H9 (cell line): ENCODE data around the gene ITCH. TPM values are rescaled to one million over a fixed set of nuclear protein-coding genes. Genes with fewer than 3 reads are reported as not detected.

Experiments
- DNase-seq: peaks from one replicate; pipeline ENCODE4 v3.0.0-alpha.2; 2017
- H2AFZ ChIP-seq: one replicate; pipeline ENCODE4 v1.6.1; 2013; ENCODE audit warnings: mild to moderate bottlenecking, low read length, control low read depth, moderate library complexity
- H2AK5ac ChIP-seq: 2 replicates; pipeline ENCODE4 v1.6.1; 2013; ENCODE audit warnings: low read length, control low read depth, mixed read lengths; ENCODE audit not compliant: insufficient read length
- H2BK120ac ChIP-seq: one replicate; pipeline ENCODE4 v1.6.1; 2013; ENCODE audit warnings: low read depth, mild to moderate bottlenecking, low read length, control low read depth, inconsistent platforms; ENCODE audit not compliant: poor library complexity, severe bottlenecking
- H2BK12ac ChIP-seq: 2 replicates; pipeline ENCODE4 v1.6.1; 2013; ENCODE audit warnings: low read length, control low read depth, mixed read lengths, low read depth; ENCODE audit not compliant: insufficient read length
- H2BK15ac ChIP-seq: 2 replicates; pipeline ENCODE4 v1.6.1; 2013; ENCODE audit warnings: low read depth, low read length, control low read depth
- H2BK20ac ChIP-seq: one replicate; pipeline ENCODE4 v1.6.1; 2013; ENCODE audit warnings: low read depth, mild to moderate bottlenecking, low read length, control low read depth, inconsistent platforms; ENCODE audit not compliant: poor library complexity, severe bottlenecking
- H2BK5ac ChIP-seq: 2 replicates; pipeline ENCODE4 v1.6.1; 2013; ENCODE audit warnings: low read length, control low read depth, mixed read lengths; ENCODE audit not compliant: insufficient read length
- H3K14ac ChIP-seq: 2 replicates; pipeline ENCODE4 v1.6.1; 2013; ENCODE audit warnings: low read length, control low read depth; ENCODE audit not compliant: insufficient read depth
- H3K18ac ChIP-seq: 2 replicates; pipeline ENCODE4 v1.6.1; 2013; ENCODE audit warnings: low read depth, mild to moderate bottlenecking, mixed read lengths, low read length, control low read depth; ENCODE audit not compliant: insufficient read length
- H3K23ac ChIP-seq: 2 replicates; pipeline ENCODE4 v1.6.1; 2013; ENCODE audit warnings: low read length, control low read depth, mixed read lengths, low read depth; ENCODE audit not compliant: insufficient read length
- H3K23me2 ChIP-seq: 2 replicates; pipeline ENCODE4 v1.6.1; 2013; ENCODE audit warnings: low read depth, mild to moderate bottlenecking, mixed read lengths, low read length, control low read depth; ENCODE audit not compliant: insufficient read length, poor library complexity, severe bottlenecking
- H3K27ac ChIP-seq: 2 replicates; pipeline ENCODE4 v1.5.1; 2013; ENCODE audit warnings: low read length, control low read depth, mixed read lengths, low read depth; ENCODE audit not compliant: insufficient read length
- H3K27me3 ChIP-seq: 2 replicates; pipeline ENCODE4 v1.6.1; 2013; ENCODE audit warnings: low read length, control low read depth, inconsistent platforms; ENCODE audit not compliant: insufficient read depth
- H3K4ac ChIP-seq: 2 replicates; pipeline ENCODE4 v1.6.1; 2013; ENCODE audit warnings: low read depth, mild to moderate bottlenecking, control low read depth, inconsistent platforms, low read length, moderate library complexity
- H3K4me1 ChIP-seq: 2 replicates; pipeline ENCODE4 v1.6.1; 2013; ENCODE audit warnings: low read length, control low read depth, inconsistent platforms; ENCODE audit not compliant: insufficient read depth
- H3K4me2 ChIP-seq: 2 replicates; pipeline ENCODE4 v1.6.1; 2013; ENCODE audit warnings: low read length, control low read depth, mixed read lengths; ENCODE audit not compliant: insufficient read length, insufficient read depth
- H3K56ac ChIP-seq: 2 replicates; pipeline ENCODE4 v1.6.1; 2013; ENCODE audit warnings: low read depth, mild to moderate bottlenecking, mixed read lengths, low read length, control low read depth; ENCODE audit not compliant: insufficient read length
- H3K79me1 ChIP-seq: 2 replicates; pipeline ENCODE4 v1.6.1; 2013; ENCODE audit warnings: low read depth, mild to moderate bottlenecking, moderate library complexity, low read length, control low read depth, inconsistent platforms; ENCODE audit not compliant: insufficient read depth, poor library complexity, severe bottlenecking
- H3K79me2 ChIP-seq: 2 replicates; pipeline ENCODE4 v1.6.1; 2013; ENCODE audit warnings: low read length, control low read depth, inconsistent platforms; ENCODE audit not compliant: insufficient read depth
- H3K9ac ChIP-seq: 2 replicates; pipeline ENCODE4 v1.6.1; 2013; ENCODE audit warnings: low read length, control low read depth, mixed read lengths; ENCODE audit not compliant: insufficient read length; ENCODE audit errors: extremely low read depth
- H3K9me3 ChIP-seq: one replicate; pipeline ENCODE4 v1.6.1; 2013; ENCODE audit warnings: low read depth, low read length, inconsistent platforms; ENCODE audit not compliant: control insufficient read depth
- H3T11ph ChIP-seq: one replicate; pipeline ENCODE4 v1.6.1; 2013; ENCODE audit warnings: mild to moderate bottlenecking, low read length, control low read depth, inconsistent platforms
- H4K20me1 ChIP-seq: one replicate; pipeline ENCODE4 v1.6.1; 2013; ENCODE audit not compliant: control insufficient read depth, insufficient read length, insufficient read depth
- H4K5ac ChIP-seq: 2 replicates; pipeline ENCODE4 v1.6.1; 2013; ENCODE audit warnings: low read depth, mild to moderate bottlenecking, mixed read lengths, low read length, control low read depth; ENCODE audit not compliant: insufficient read length
- H4K8ac ChIP-seq: replicated peaks from 2 replicates; pipeline ENCODE4 v1.6.1; 2013; ENCODE audit warnings: low read length, control low read depth, mixed read lengths, low read depth; ENCODE audit not compliant: insufficient read length
- H4K91ac ChIP-seq: 2 replicates; pipeline ENCODE4 v1.6.1; 2013; ENCODE audit warnings: low read depth, mild to moderate bottlenecking, moderate library complexity, mixed read lengths, low read length, control low read depth; ENCODE audit not compliant: insufficient read length
- H3K27ac Mint-ChIP-seq, 3 experiments: 2 replicates in 2 of 3; 3 replicates in 1 of 3; pipeline ENCODE4 v1.8.0; 2020 to 2021; ENCODE audit warnings: mixed read lengths in 3 of 3, mild to moderate bottlenecking in 1 of 3, moderate library complexity in 1 of 3
- H3K27me3 Mint-ChIP-seq: 2 replicates; pipeline ENCODE4 v1.8.0; 2021; ENCODE audit warnings: low read depth, mild to moderate bottlenecking, moderate library complexity, mixed read lengths
- H3K36me3 Mint-ChIP-seq, 3 experiments: 2 replicates in 2 of 3; 3 replicates in 1 of 3; pipeline ENCODE4 v1.8.0; 2020 to 2021; ENCODE audit warnings: low read depth in 3 of 3, mixed read lengths in 3 of 3; ENCODE audit not compliant: insufficient read depth in 1 of 3
- H3K4me1 Mint-ChIP-seq, 2 experiments: 2 replicates each; pipeline ENCODE4 v1.8.0; 2020; ENCODE audit warnings: mixed read lengths in 2 of 2
- H3K4me3 Mint-ChIP-seq, 2 experiments: 2 replicates in 1 of 2; 3 replicates in 1 of 2; pipeline ENCODE4 v1.8.0; 2020 to 2021; ENCODE audit warnings: mild to moderate bottlenecking in 2 of 2, mixed read lengths in 2 of 2, moderate library complexity in 1 of 2
- H3K9me3 Mint-ChIP-seq, 2 experiments: 2 replicates in 1 of 2; 3 replicates in 1 of 2; pipeline ENCODE4 v1.8.0; 2020; ENCODE audit warnings: mild to moderate bottlenecking in 2 of 2, mixed read lengths in 2 of 2, moderate library complexity in 1 of 2
- WGBS: extraction: QIAGEN DNeasy Blood & Tissue Kit; methylation state at CpG from one replicate; pipeline ENCODE4 v1.1.7; 2013; ENCODE audit warnings: missing lambda C conversion rate, low lambda C conversion rate, mixed read lengths; ENCODE audit not compliant: insufficient read length; ENCODE audit errors: extremely low coverage; 5-methylcytosine and 5-hydroxymethylcytosine counted together
- total RNA-seq: library from RNA; stranded (reverse); gene quantifications from 2 replicates; pipeline ENCODE4 v1.2.1, GENCODE V29; 2021
- TF ChIP-seq, protein P1 (sequence below): fragments of 200-600 bp; sonication (generic); conservative IDR thresholded peaks from 3 replicates; pipeline ENCODE4 v1.8.0; 2021; ENCODE audit warnings: antibody characterized with exemption, mild to moderate bottlenecking

The ITCH gene
- total RNA-seq, 1 experiment from 2014 or later, result 55.9 TPM

DNA sequence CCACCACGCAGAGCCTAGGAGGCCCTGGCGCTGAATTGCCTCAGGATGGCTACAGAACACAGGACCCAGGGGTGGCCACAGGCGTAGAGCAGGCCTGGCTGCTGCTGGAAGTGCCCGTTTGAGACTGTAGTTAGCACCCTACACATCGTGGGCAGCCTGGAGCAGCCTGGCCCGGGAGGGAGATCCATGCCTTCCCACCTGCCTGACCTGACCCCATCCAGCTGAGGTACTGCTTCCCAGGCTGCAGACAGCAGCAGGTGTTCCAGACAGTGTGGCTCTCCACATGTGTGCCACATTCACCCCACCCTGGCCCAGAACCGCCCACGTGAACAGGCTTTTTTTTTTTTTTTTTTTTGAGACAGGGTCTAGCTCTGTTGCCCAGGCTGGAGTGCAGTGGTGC lies 174.6 kb downstream of the ITCH start:
- H3K23me2 ChIP-seq, result no peaks in the 10 kb centered on the region
- H3K4me1 ChIP-seq, result no peaks in the 10 kb centered on the region
- Mint-ChIP-seq H3K4me1 (no peaks in the 10 kb centered on the region), H3K36me3 (peaks cover 37 to 80% (median 50%) of the 10 kb centered on the region in 3 experiments; a peak in 6 of 7 replicates), H3K27ac (no peak overlapping the region), H3K9me3 (no peaks in the 10 kb centered on the region), H3K4me3 (no peak overlapping the region), H3K27me3 (no peaks in the 10 kb centered on the region; the same call in 1 of the 2 replicates)
- H2AFZ ChIP-seq, result no peak overlapping the region
- H4K8ac ChIP-seq, result no peak overlapping the region
- no peak overlapping the region for H2BK12ac ChIP-seq
- no peak overlapping the region for H2BK5ac ChIP-seq
- no peak overlapping the region for H3K56ac ChIP-seq
- H3K18ac ChIP-seq, result no peak overlapping the region
- H2BK120ac ChIP-seq, result no peak overlapping the region
- H2AK5ac ChIP-seq, result no peak overlapping the region
- H4K20me1 ChIP-seq, result no peaks in the 10 kb centered on the region
- no peak overlapping the region for H2BK15ac ChIP-seq
- H2BK20ac ChIP-seq, result no peak overlapping the region
- no peak overlapping the region for H3K14ac ChIP-seq
- H3K27me3 ChIP-seq, result no peaks in the 10 kb centered on the region
- H3T11ph ChIP-seq, result no peak overlapping the region
- no peaks in the 10 kb centered on the region for H3K9me3 ChIP-seq
- no peak overlapping the region for H4K5ac ChIP-seq
- no peak overlapping the region for H3K23ac ChIP-seq
- no peak overlapping the region for H4K91ac ChIP-seq
- H3K27ac ChIP-seq, result no peak overlapping the region
- no peaks in the 10 kb centered on the region for H3K79me2 ChIP-seq
- TF ChIP-seq, protein P1, sequence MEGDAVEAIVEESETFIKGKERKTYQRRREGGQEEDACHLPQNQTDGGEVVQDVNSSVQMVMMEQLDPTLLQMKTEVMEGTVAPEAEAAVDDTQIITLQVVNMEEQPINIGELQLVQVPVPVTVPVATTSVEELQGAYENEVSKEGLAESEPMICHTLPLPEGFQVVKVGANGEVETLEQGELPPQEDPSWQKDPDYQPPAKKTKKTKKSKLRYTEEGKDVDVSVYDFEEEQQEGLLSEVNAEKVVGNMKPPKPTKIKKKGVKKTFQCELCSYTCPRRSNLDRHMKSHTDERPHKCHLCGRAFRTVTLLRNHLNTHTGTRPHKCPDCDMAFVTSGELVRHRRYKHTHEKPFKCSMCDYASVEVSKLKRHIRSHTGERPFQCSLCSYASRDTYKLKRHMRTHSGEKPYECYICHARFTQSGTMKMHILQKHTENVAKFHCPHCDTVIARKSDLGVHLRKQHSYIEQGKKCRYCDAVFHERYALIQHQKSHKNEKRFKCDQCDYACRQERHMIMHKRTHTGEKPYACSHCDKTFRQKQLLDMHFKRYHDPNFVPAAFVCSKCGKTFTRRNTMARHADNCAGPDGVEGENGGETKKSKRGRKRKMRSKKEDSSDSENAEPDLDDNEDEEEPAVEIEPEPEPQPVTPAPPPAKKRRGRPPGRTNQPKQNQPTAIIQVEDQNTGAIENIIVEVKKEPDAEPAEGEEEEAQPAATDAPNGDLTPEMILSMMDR, result no peak
- no peak for DNase-seq
- H3K9ac ChIP-seq, result no peak overlapping the region
- no peaks in the 10 kb centered on the region for H3K79me1 ChIP-seq
- WGBS, result no CpG with 5 or more reads among the region's 8 CpGs
- H3K4me2 ChIP-seq, result no peak overlapping the region
- H3K4ac ChIP-seq, result no peak overlapping the region
